Stomach (tissue), 9 donors: ENCODE data around the gene CNGA2. TPM values are rescaled to one million over a fixed set of nuclear protein-coding genes. Genes with fewer than 3 reads are reported as not detected.

Source experiments
- DNase-seq, 2 donors: peaks; one replicate each; pipeline versions ENCODE4 v3.0.0 to v3.0.0-alpha.2; 2013 to 2019
- H3K27ac ChIP-seq, 5 donors: fragments of 200-600 bp in 4 of 5; sonication (generic) in 4 of 5; one replicate each; pipeline ENCODE4 v1.5.1; 2013 to 2019; ENCODE audit warnings: mild to moderate bottlenecking in 1 of 5, moderate library complexity in 1 of 5
- H3K27me3 ChIP-seq, 3 donors: fragments of 200-600 bp; sonication (generic); one replicate each; pipeline ENCODE4 v1.5.1; 2017 to 2019; ENCODE audit warnings: mixed run types in 1 of 3
- H3K36me3 ChIP-seq, 4 donors: fragments of 200-600 bp; sonication (generic); 1 replicate in 3 of 4; 2 replicates in 1 of 4; pipeline ENCODE4 v1.5.1; 2016 to 2019
- H3K4me1 ChIP-seq, 4 donors: fragments of 200-600 bp; sonication (generic); one replicate each; pipeline ENCODE4 v1.5.1; 2016 to 2019
- H3K4me3 ChIP-seq, 4 donors: fragments of 200-600 bp; sonication (generic) in 3 of 4; one replicate each; pipeline ENCODE4 v1.5.1; 2016 to 2019; ENCODE audit warnings: mild to moderate bottlenecking in 1 of 4
- H3K9me3 ChIP-seq, 4 donors: fragments of 200-600 bp; sonication (generic); one replicate each; pipeline ENCODE4 v1.5.1; 2016 to 2019
- CTCF ChIP-seq, 7 experiments: fragments of 450-650 bp in 4 of 7; fragments of 200-600 bp in 3 of 7; sonication (generic) in 3 of 7; IDR thresholded peaks; one replicate each; pipeline ENCODE4 v1.5.1; 2016 to 2019; ENCODE audit warnings: antibody characterized with exemption in 7 of 7, control low read depth in 2 of 7, mild to moderate bottlenecking in 1 of 7
- EP300 ChIP-seq: sonication (generic); formaldehyde crosslinking; IDR thresholded peaks from one replicate; pipeline ENCODE4 v1.6.1; 2017; ENCODE audit warnings: antibody characterized with exemption
- POLR2A ChIP-seq, 4 donors: fragments of 450-650 bp; IDR thresholded peaks; one replicate each; pipeline ENCODE4 v1.6.1; 2016; ENCODE audit warnings: antibody characterized with exemption in 4 of 4, control low read depth in 2 of 4, mild to moderate bottlenecking in 1 of 4, moderate library complexity in 1 of 4
- POLR2AphosphoS5 ChIP-seq, 3 donors: sonication (generic); formaldehyde crosslinking; IDR thresholded peaks; one replicate each; pipeline ENCODE4 v1.6.1; 2016; ENCODE audit warnings: antibody characterized with exemption in 3 of 3
- WGBS, 5 donors: extraction: QIAGEN DNeasy Blood & Tissue Kit in 3 of 5; methylation state at CpG; one replicate each; pipeline versions ENCODE4 v1.1.5 to v1.1.7; 2013 to 2018; 5-methylcytosine and 5-hydroxymethylcytosine counted together
- intact Hi-C: fragments of 100-400 bp; cut with DNase I; formaldehyde crosslinking; loops from one replicate; pipeline ENCODE4 v1.15.1; 2023; ENCODE audit warnings: low total_unique reads
- polyA plus RNA-seq, 3 donors: library from polyadenylated mRNA; stranded (reverse); fragments of 200-250 nt; gene quantifications; one replicate each; pipeline ENCODE4 v1.2.3, GENCODE V29; 2013
- total RNA-seq, 5 donors: library from RNA; depleted of rRNA; stranded (reverse); fragments of >200 nt; gene quantifications; one replicate each; pipeline versions ENCODE4 v1.1.0 to v1.2.3, GENCODE V29; 2014 to 2016
- donor health status: healthy with polysubstance abuse.
- donor health status: Bipolar disorder and iron deficiency.
- donor health status: healthy.

Gene CNGA2
- total and polyA plus RNA-seq, 8 donors, result not detected

GRCh38 chrX:151765026-151765425, 30.5 kb downstream of the CNGA2 start:
- Histone ChIP-seq H3K4me3 (no peak overlapping the region), H3K27ac (no peak overlapping the region), H3K27me3 (no peaks in the 10 kb centered on the region), H3K9me3 (no peaks in the 10 kb centered on the region), H3K4me1 (no peaks in the 10 kb centered on the region), H3K36me3 (no peaks in the 10 kb centered on the region)
- no peak for DNase-seq
- intact Hi-C loops, result no loop called here
- WGBS, 5 donors, result 66 to 86% (median 74%) methylated on average over 2 of the region's 2 CpGs
- TF ChIP-seq POLR2A (IDR thresholded peaks at IDR 0.05) (no peak), CTCF (IDR thresholded peaks at IDR 0.05) (no peak), EP300 (no peak), POLR2AphosphoS5 (IDR thresholded peaks at IDR 0.05) (no peak)

- no peaks in the 10 kb centered on the region for H3K36me3 ChIP-seq
- intact Hi-C loops, result no loop called here
- DNase-seq, result no peak
- WGBS, 5 donors, result 77 to 95% (median 85%) methylated on average over 2 to 3 of the region's 3 CpGs
- H3K9me3 ChIP-seq, result no peaks in the 10 kb centered on the region
- no peaks in the 10 kb centered on the region for H3K4me1 ChIP-seq
- H3K27ac ChIP-seq, result no peak overlapping the region
- H3K27me3 ChIP-seq, result no peaks in the 10 kb centered on the region
- no peak for TF ChIP-seq POLR2A (IDR thresholded peaks at IDR 0.05)
- TF ChIP-seq CTCF (IDR thresholded peaks at IDR 0.05), result no peak
- no peak for TF ChIP-seq POLR2AphosphoS5 (IDR thresholded peaks at IDR 0.05)
- TF ChIP-seq EP300, result no peak
- H3K4me3 ChIP-seq, result no peak overlapping the region
Measured at GRCh38 chrX:151771726-151772125, 37.2 kb downstream of the CNGA2 start.

GRCh38 chrX:151773434-151773833, 38.9 kb downstream of the CNGA2 start:
- no peaks in the 10 kb centered on the region for H3K27me3 ChIP-seq

GRCh38 chrX:151774421-151774820, 39.9 kb downstream of the CNGA2 start:
- Histone ChIP-seq H3K4me3 (no peak overlapping the region), H3K9me3 (no peaks in the 10 kb centered on the region), H3K36me3 (no peaks in the 10 kb centered on the region), H3K4me1 (no peaks in the 10 kb centered on the region), H3K27ac (no peak overlapping the region), H3K27me3 (no peaks in the 10 kb centered on the region)
- TF ChIP-seq EP300 (no peak), CTCF (IDR thresholded peaks at IDR 0.05) (no peak)
- intact Hi-C loops, result no loop called here
- WGBS, 5 donors, result 41 to 75% (median 64%) methylated on average over 1 to 3 of the region's 3 CpGs
- DNase-seq, result no peak

More at GRCh38 chrX:151773434-151773833, 38.9 kb downstream of the CNGA2 start:
- DNase-seq, result no peak
- no peak overlapping the region for H3K27ac ChIP-seq
- TF ChIP-seq CTCF (IDR thresholded peaks at IDR 0.05) (no peak), EP300 (no peak), POLR2A (IDR thresholded peaks at IDR 0.05) (no peak), POLR2AphosphoS5 (IDR thresholded peaks at IDR 0.05) (no peak)
- no peaks in the 10 kb centered on the region for H3K36me3 ChIP-seq
- intact Hi-C loops, result no loop called here
- no peaks in the 10 kb centered on the region for H3K9me3 ChIP-seq
- H3K4me3 ChIP-seq, result no peak overlapping the region
- H3K4me1 ChIP-seq, result no peaks in the 10 kb centered on the region
- WGBS, 5 donors, result 51 to 80% (median 64%) methylated on average over 5 of the region's 5 CpGs
